HEK293 (cell line): Measurements from ENCODE around the gene HMG20A.

ENCODE experiments used
- OVOL3 ChIP-seq: fragments of 450-650 bp; formaldehyde crosslinking; IDR thresholded peaks from 2 replicates; pipeline ENCODE4 v1.5.1; 2016; ENCODE audit warnings: missing biosample characterization, missing genetic modification characterization
- ZNF324 ChIP-seq: fragments of 450-650 bp; formaldehyde crosslinking; IDR thresholded peaks from 2 replicates; pipeline ENCODE4 v1.5.1; 2016; ENCODE audit warnings: missing biosample characterization, missing genetic modification characterization
- ZNF549 ChIP-seq: fragments of 450-650 bp; IDR thresholded peaks from 2 replicates; pipeline ENCODE4 v1.5.1; 2018; ENCODE audit warnings: missing biosample characterization, missing genetic modification characterization, mild to moderate bottlenecking, inconsistent platforms, moderate library complexity
- ZNF610 ChIP-seq: fragments of 450-650 bp; formaldehyde crosslinking; IDR thresholded peaks from 2 replicates; pipeline ENCODE4 v1.5.1; 2016; ENCODE audit warnings: missing biosample characterization, missing genetic modification characterization, borderline replicate concordance
- ZNF629 ChIP-seq: fragments of 450-650 bp; formaldehyde crosslinking; IDR thresholded peaks from 2 replicates; pipeline ENCODE4 v1.5.1; 2017; ENCODE audit warnings: missing biosample characterization, missing genetic modification characterization
- ZSCAN30 ChIP-seq: fragments of 450-650 bp; IDR thresholded peaks from 2 replicates; pipeline ENCODE4 v1.5.1; 2018; ENCODE audit warnings: missing biosample characterization, mild to moderate bottlenecking, missing genetic modification characterization, moderate library complexity
- TF ChIP-seq, protein P1 (sequence below): fragments of 450-650 bp; formaldehyde crosslinking; IDR thresholded peaks from 2 replicates; pipeline ENCODE4 v1.5.1; 2016; ENCODE audit warnings: missing biosample characterization, missing genetic modification characterization
- TF ChIP-seq, protein P2 (sequence below): fragments of 450-650 bp; formaldehyde crosslinking; optimal IDR thresholded peaks from 2 replicates; pipeline ENCODE3; 2016; ENCODE audit warnings: missing biosample characterization, mild to moderate bottlenecking, missing genetic modification characterization

DNA sequence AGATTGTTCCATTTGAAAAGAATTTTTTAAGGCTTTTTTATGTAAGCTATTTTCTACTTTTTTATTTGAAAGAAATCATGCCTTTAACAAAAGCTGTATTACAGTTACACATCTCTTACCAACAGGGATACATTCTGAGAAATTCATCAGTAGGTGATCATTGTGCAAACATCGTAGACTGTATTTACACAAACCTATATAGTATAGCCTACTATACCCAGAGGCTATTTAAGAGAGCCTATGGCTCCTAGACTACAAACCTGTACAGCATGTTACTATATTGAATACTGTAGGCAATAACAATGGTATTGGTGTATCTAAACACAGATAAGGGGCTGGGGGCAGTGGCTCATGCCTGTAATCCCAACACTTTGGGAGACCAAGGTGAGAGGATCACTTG lies 43.9 kb upstream of the HMG20A start:
- TF ChIP-seq ZNF549 (tag by site-specific recombination) (no peak), ZNF324 (tag by site-specific recombination) (no peak), OVOL3 (tag by site-specific recombination) (no peak), ZNF610 (no peak), ZNF629 (tag by site-specific recombination) (no peak), ZSCAN30 (tag by site-specific recombination) (no peak)
- TF ChIP-seq, protein P1, sequence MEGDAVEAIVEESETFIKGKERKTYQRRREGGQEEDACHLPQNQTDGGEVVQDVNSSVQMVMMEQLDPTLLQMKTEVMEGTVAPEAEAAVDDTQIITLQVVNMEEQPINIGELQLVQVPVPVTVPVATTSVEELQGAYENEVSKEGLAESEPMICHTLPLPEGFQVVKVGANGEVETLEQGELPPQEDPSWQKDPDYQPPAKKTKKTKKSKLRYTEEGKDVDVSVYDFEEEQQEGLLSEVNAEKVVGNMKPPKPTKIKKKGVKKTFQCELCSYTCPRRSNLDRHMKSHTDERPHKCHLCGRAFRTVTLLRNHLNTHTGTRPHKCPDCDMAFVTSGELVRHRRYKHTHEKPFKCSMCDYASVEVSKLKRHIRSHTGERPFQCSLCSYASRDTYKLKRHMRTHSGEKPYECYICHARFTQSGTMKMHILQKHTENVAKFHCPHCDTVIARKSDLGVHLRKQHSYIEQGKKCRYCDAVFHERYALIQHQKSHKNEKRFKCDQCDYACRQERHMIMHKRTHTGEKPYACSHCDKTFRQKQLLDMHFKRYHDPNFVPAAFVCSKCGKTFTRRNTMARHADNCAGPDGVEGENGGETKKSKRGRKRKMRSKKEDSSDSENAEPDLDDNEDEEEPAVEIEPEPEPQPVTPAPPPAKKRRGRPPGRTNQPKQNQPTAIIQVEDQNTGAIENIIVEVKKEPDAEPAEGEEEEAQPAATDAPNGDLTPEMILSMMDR (tag by site-specific recombination) = no peak
- TF ChIP-seq, protein P2, sequence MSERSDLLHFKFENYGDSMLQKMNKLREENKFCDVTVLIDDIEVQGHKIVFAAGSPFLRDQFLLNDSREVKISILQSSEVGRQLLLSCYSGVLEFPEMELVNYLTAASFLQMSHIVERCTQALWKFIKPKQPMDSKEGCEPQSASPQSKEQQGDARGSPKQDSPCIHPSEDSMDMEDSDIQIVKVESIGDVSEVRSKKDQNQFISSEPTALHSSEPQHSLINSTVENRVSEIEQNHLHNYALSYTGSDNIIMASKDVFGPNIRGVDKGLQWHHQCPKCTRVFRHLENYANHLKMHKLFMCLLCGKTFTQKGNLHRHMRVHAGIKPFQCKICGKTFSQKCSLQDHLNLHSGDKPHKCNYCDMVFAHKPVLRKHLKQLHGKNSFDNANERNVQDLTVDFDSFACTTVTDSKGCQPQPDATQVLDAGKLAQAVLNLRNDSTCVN = no peak
